Endothelial cell of umbilical vein (primary cell): Measurements from ENCODE around the gene OR5AN1. TPM values are rescaled to one million over a fixed set of nuclear protein-coding genes. Genes with fewer than 3 reads are reported as not detected.

Experiments used
- BruUV-seq: library from RNA; stranded (reverse); fragments of 400-500 nt; replicated peaks from 2 replicates; lab custom pipeline; 2021; lab: Mats Ljungman, UMichigan
- CTCF ChIA-PET: fragments of 300-600, 350-600 bp; sonication (Branson Sonifier 250); formaldehyde crosslinking; loops from one replicate; lab custom pipeline; 2021; ENCODE audit warnings: antibody characterized with exemption, inconsistent platforms; lab: Charles Lee
- POLR2A ChIA-PET: fragments of 300-600, 350-600 bp; sonication (Branson Sonifier 250); formaldehyde crosslinking; loops from one replicate; lab custom pipeline; 2021; ENCODE audit warnings: antibody characterized with exemption, inconsistent platforms; lab: Charles Lee
- DNase-seq: peaks from one replicate; pipeline ENCODE4 v3.0.0-alpha.2; 2011; ENCODE audit warnings: low read depth, low spot score
- FAIRE-seq: peaks from 2 replicates; lab custom pipeline; 2011; peaks lifted over from hg19 to GRCh38; lab: Jason Lieb, UNC
- H2AFZ ChIP-seq: 2 replicates; pipeline ENCODE4 v1.6.0; 2012; ENCODE audit warnings: low read depth, low read length, control low read depth, inconsistent platforms
- H3K27ac ChIP-seq: 2 replicates; pipeline ENCODE4 v1.5.1; 2011; ENCODE audit warnings: low read depth, mild to moderate bottlenecking, control low read depth, low read length, moderate library complexity; ENCODE audit not compliant: insufficient read depth
- H3K27me3 ChIP-seq, 2 experiments: 2 replicates each; pipeline versions ENCODE4 v1.6.0 to v1.6.1; 2011; ENCODE audit warnings: low read length in 2 of 2, mixed read lengths in 1 of 2; ENCODE audit not compliant: control insufficient read depth in 2 of 2, insufficient read depth in 2 of 2
- H3K36me3 ChIP-seq, 2 experiments: 2 replicates in 1 of 2; 3 replicates in 1 of 2; pipeline ENCODE4 v1.5.1; 2011; ENCODE audit warnings: low read length in 2 of 2, mild to moderate bottlenecking in 1 of 2, moderate library complexity in 1 of 2; ENCODE audit not compliant: control insufficient read depth in 2 of 2, insufficient read depth in 2 of 2; ENCODE audit errors: extremely low read depth in 1 of 2
- H3K4me1 ChIP-seq: 3 replicates; pipeline ENCODE4 v1.5.1; 2011; ENCODE audit warnings: mild to moderate bottlenecking, low read length; ENCODE audit not compliant: control insufficient read depth, insufficient read depth; ENCODE audit errors: extremely low read depth
- H3K4me2 ChIP-seq: 2 replicates; pipeline ENCODE4 v1.6.1; 2011; ENCODE audit warnings: low read length, control low read depth, mixed read lengths; ENCODE audit not compliant: insufficient read depth
- H3K4me3 ChIP-seq, 3 experiments: fragments of 200-600 bp in 1 of 3; sonication (generic), shearing (Covaris generic) in 1 of 3; replicated peaks in 1 of 3; 2 replicates each; pipeline ENCODE4 v1.5.1; 2011 to 2016; ENCODE audit warnings: control low read depth in 3 of 3, low read length in 3 of 3, mild to moderate bottlenecking in 2 of 3, inconsistent platforms in 1 of 3, low read depth in 1 of 3, moderate library complexity in 1 of 3; ENCODE audit not compliant: insufficient read depth in 1 of 3
- H3K79me2 ChIP-seq: 2 replicates; pipeline ENCODE4 v1.6.0; 2012; ENCODE audit warnings: low read length, inconsistent platforms; ENCODE audit not compliant: control insufficient read depth, insufficient read depth
- H3K9ac ChIP-seq: replicated peaks from 2 replicates; pipeline ENCODE3; 2011; ENCODE audit warnings: low read length, control low read depth; ENCODE audit not compliant: insufficient read depth; ENCODE audit errors: extremely low read depth
- H3K9me1 ChIP-seq: replicated peaks from 3 replicates; pipeline ENCODE4 v1.6.0; 2011; ENCODE audit warnings: mild to moderate bottlenecking, low read length; ENCODE audit not compliant: control insufficient read depth, insufficient read depth; ENCODE audit errors: extremely low read depth
- H3K9me3 ChIP-seq: replicated peaks from 2 replicates; pipeline ENCODE4 v1.5.1; 2012; ENCODE audit warnings: low read length, inconsistent platforms; ENCODE audit not compliant: control insufficient read depth, insufficient read depth
- H4K20me1 ChIP-seq: replicated peaks from 2 replicates; pipeline ENCODE3; 2011; ENCODE audit warnings: mild to moderate bottlenecking, low read length; ENCODE audit not compliant: control insufficient read depth, insufficient read depth; ENCODE audit errors: extremely low read depth
- EZH2 ChIP-seq: IDR thresholded peaks from 2 replicates; pipeline ENCODE4 v1.6.1; 2012; ENCODE audit warnings: borderline replicate concordance, low read depth, mild to moderate bottlenecking, moderate library complexity, low read length, inconsistent platforms; ENCODE audit not compliant: severe bottlenecking
- FOS ChIP-seq: IDR thresholded peaks from 2 replicates; pipeline ENCODE4 v1.6.1; 2011; ENCODE audit warnings: mild to moderate bottlenecking, low read length, moderate library complexity, borderline replicate concordance; ENCODE audit not compliant: insufficient read depth
- GATA2 ChIP-seq: IDR thresholded peaks from 2 replicates; pipeline ENCODE4 v1.7.0; 2011; ENCODE audit warnings: low read depth, mild to moderate bottlenecking, moderate library complexity, mixed read lengths, low read length; ENCODE audit not compliant: insufficient read length, insufficient read depth
- JUN ChIP-seq: IDR thresholded peaks from 2 replicates; pipeline ENCODE4 v1.6.1; 2011; ENCODE audit warnings: borderline replicate concordance, low read depth; ENCODE audit not compliant: insufficient read length, insufficient read depth
- MYC ChIP-seq: IDR thresholded peaks from one replicate; pipeline ENCODE4 v1.6.1; 2011; ENCODE audit warnings: mild to moderate bottlenecking, low read depth, low read length
- POLR2A ChIP-seq: IDR thresholded peaks from 2 replicates; pipeline ENCODE4 v1.6.1; 2012; ENCODE audit warnings: low read depth, mild to moderate bottlenecking, control low read depth, low read length
- POLR2AphosphoS5 ChIP-seq: IDR thresholded peaks from 2 replicates; pipeline ENCODE4 v1.6.1; 2012; ENCODE audit warnings: low read depth, mild to moderate bottlenecking, control low read depth, low read length, moderate library complexity; ENCODE audit not compliant: insufficient read depth
- dilution Hi-C: fragments of 300-500 bp; cut with MboI; formaldehyde crosslinking; loops from one replicate; pipeline ENCODE4 v1.15.0; 2019; ENCODE audit warnings: low sequenced_read_pairs; ENCODE audit not compliant: extremely low pct_ligation_motif_present
- intact Hi-C: fragments of 100-400 bp; cut with micrococcal nuclease; formaldehyde crosslinking; loops from one replicate; pipeline ENCODE4 v1.10.0; 2022
- polyA plus RNA-seq, 4 experiments: library from polyadenylated mRNA; depleted of rRNA in 3 of 4; stranded (reverse) in 3 of 4; unstranded in 1 of 4; fragments of >200 nt; gene quantifications; 2 replicates each; pipeline versions ENCODE4 v1.2.1 to v1.2.3, GENCODE V29; 2011 to 2012; ENCODE audit warnings: missing spikeins in 1 of 4
- total RNA-seq: library from RNA; stranded (reverse); gene quantifications from 2 replicates; pipeline ENCODE4 v1.2.3, GENCODE V29; 2021
- TF ChIP-seq, protein P1 (sequence below), 2 donors: IDR thresholded peaks; 1 replicate in 1 of 2; 2 replicates in 1 of 2; pipeline ENCODE4 v1.5.1; 2011; ENCODE audit warnings: low read length in 2 of 2, mild to moderate bottlenecking in 2 of 2, moderate library complexity in 2 of 2, control low read depth in 1 of 2, inconsistent platforms in 1 of 2, low read depth in 1 of 2; ENCODE audit not compliant: insufficient read depth in 1 of 2; ENCODE audit errors: extremely low read depth in 1 of 2
- TF ChIP-seq, protein P2 (sequence below): IDR thresholded peaks from 2 replicates; pipeline ENCODE4 v1.6.1; 2011; ENCODE audit not compliant: insufficient read depth, insufficient read length

The OR5AN1 gene
- total and polyA plus RNA-seq, 2 donors (not counting 3 experiments of a cell fraction or from before 2014, with no cell fraction given) = not detected

DNA sequence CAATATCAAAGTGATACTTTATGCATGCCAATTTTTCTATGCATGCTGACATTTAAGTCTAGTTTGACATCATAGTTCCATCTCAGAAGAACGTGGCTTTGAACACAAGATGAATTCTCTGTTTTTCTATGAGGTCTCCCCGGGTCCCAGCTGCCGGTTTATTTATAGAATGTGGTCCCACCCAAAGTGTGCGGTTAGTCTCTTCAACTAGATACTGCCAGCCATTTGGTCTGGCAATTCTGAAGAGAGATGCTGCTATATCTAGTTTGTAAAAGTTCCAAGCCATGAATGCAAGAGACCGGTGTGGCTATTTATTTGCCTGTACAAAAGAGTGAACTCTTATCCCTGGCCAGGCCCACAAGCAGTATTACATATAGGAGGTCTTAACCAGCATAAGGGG is 58.3 kb downstream of the OR5AN1 start:
- Histone ChIP-seq H3K9ac (no peak overlapping the region), H3K79me2 (no peaks in the 10 kb centered on the region), H3K4me2 (no peak overlapping the region), H3K36me3 (no peaks in the 10 kb centered on the region), H3K9me3 (no peaks in the 10 kb centered on the region), H2AFZ (no peak overlapping the region), H3K4me1 (no peaks in the 10 kb centered on the region), H3K9me1 (no peaks in the 10 kb centered on the region), H3K27me3 (peaks cover 0 to 2% of the 10 kb centered on the region in 2 experiments), H4K20me1 (no peaks in the 10 kb centered on the region), H3K27ac (no peak overlapping the region), H3K4me3 (no peak overlapping the region)
- intact Hi-C loops (no loop called here), dilution Hi-C loops (no loop called here)
- POLR2A ChIA-PET = no interaction called here
- BruUV-seq = no TSS peak
- CTCF ChIA-PET = no interaction called here
- DNase-seq (no peak), FAIRE-seq (no peak)
- TF ChIP-seq POLR2A (no peak), JUN (no peak), POLR2AphosphoS5 (no peak), EZH2 (no peak), MYC (no peak), GATA2 (no peak), FOS (no peak)
- TF ChIP-seq, protein P1, sequence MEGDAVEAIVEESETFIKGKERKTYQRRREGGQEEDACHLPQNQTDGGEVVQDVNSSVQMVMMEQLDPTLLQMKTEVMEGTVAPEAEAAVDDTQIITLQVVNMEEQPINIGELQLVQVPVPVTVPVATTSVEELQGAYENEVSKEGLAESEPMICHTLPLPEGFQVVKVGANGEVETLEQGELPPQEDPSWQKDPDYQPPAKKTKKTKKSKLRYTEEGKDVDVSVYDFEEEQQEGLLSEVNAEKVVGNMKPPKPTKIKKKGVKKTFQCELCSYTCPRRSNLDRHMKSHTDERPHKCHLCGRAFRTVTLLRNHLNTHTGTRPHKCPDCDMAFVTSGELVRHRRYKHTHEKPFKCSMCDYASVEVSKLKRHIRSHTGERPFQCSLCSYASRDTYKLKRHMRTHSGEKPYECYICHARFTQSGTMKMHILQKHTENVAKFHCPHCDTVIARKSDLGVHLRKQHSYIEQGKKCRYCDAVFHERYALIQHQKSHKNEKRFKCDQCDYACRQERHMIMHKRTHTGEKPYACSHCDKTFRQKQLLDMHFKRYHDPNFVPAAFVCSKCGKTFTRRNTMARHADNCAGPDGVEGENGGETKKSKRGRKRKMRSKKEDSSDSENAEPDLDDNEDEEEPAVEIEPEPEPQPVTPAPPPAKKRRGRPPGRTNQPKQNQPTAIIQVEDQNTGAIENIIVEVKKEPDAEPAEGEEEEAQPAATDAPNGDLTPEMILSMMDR (IDR thresholded peaks at IDR 0.05; ENCODE audit: extremely low read depth in 1 of 2, insufficient read depth in 1 of 2, low read depth in 1 of 2, low read length in 2 of 2) = no peak
- TF ChIP-seq, protein P2, sequence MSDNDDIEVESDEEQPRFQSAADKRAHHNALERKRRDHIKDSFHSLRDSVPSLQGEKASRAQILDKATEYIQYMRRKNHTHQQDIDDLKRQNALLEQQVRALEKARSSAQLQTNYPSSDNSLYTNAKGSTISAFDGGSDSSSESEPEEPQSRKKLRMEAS = no peak
